IPS-20b (cell line): ENCODE results near the gene RECK.
A peak's percentile ranks its signal among the peaks of the same experiment; 100 is the strongest.
"Not testable (repeated sequence)": the region's sequence is repeated elsewhere in the genome, so short reads cannot be mapped to it uniquely, and the experiment has no call there.

Experiments
- H3K27ac ChIP-seq: one replicate; pipeline ENCODE4 v1.5.1; 2013; ENCODE audit warnings: low read length
- H3K27me3 ChIP-seq: 2 replicates; pipeline ENCODE4 v1.6.1; 2013; ENCODE audit warnings: mild to moderate bottlenecking, low read length, inconsistent platforms; ENCODE audit not compliant: insufficient read depth
- H3K36me3 ChIP-seq: 2 replicates; pipeline ENCODE4 v1.6.1; 2013; ENCODE audit warnings: low read depth, mild to moderate bottlenecking, inconsistent platforms, low read length, moderate library complexity; ENCODE audit not compliant: insufficient read depth
- H3K4me1 ChIP-seq: 2 replicates; pipeline ENCODE4 v1.6.1; 2013; ENCODE audit warnings: mild to moderate bottlenecking, control low read depth, inconsistent platforms, low read length, moderate library complexity; ENCODE audit not compliant: insufficient read depth
- H3K4me3 ChIP-seq: 2 replicates; pipeline ENCODE4 v1.5.1; 2013; ENCODE audit warnings: mild to moderate bottlenecking, low read length, inconsistent platforms
- H3K9ac ChIP-seq: 2 replicates; pipeline ENCODE4 v1.6.1; 2013; ENCODE audit warnings: low read depth, mild to moderate bottlenecking, inconsistent platforms, low read length, moderate library complexity
- H3K9me3 ChIP-seq: 2 replicates; pipeline ENCODE4 v1.6.1; 2013; ENCODE audit warnings: mild to moderate bottlenecking, low read depth, low read length, inconsistent platforms; ENCODE audit not compliant: insufficient read depth

Gene RECK

GRCh38 chr9:36121971-36122370, 85.3 kb downstream of the RECK start:
- H3K4me1 ChIP-seq: no peaks in the 10 kb centered on the region
- H3K4me3 ChIP-seq: no peak overlapping the region
- no peak overlapping the region for H3K27ac ChIP-seq
- peaks cover 11% of the 10 kb centered on the region for H3K36me3 ChIP-seq
- no peak overlapping the region for H3K9ac ChIP-seq
- no peaks in the 10 kb centered on the region for H3K27me3 ChIP-seq
- H3K9me3 ChIP-seq: no peaks in the 10 kb centered on the region

- no peak overlapping the region for H3K27ac ChIP-seq
- H3K9ac ChIP-seq: no peak overlapping the region
- H3K4me1 ChIP-seq: no peaks in the 10 kb centered on the region
- no peak overlapping the region for H3K4me3 ChIP-seq
- H3K36me3 ChIP-seq: peaks cover 11% of the 10 kb centered on the region
- peaks cover 4% of the 10 kb centered on the region; the same call in 1 of the 2 replicates for H3K27me3 ChIP-seq
- no peaks in the 10 kb centered on the region for H3K9me3 ChIP-seq
Measured at GRCh38 chr9:36123515-36123914, 86.8 kb downstream of the RECK start.

- Histone ChIP-seq H3K4me3 (no peak overlapping the region), H3K27ac (no peak overlapping the region), H3K9ac (no peak overlapping the region), H3K9me3 (no peaks in the 10 kb centered on the region), H3K36me3 (peaks cover 11% of the 10 kb centered on the region), H3K27me3 (peaks cover 4% of the 10 kb centered on the region; the same call in 1 of the 2 replicates), H3K4me1 (no peaks in the 10 kb centered on the region)
Measured at GRCh38 chr9:36125062-36125855, 88.5 kb downstream of the RECK start.

GRCh38 chr9:36126016-36126730, 89.5 kb downstream of the RECK start:
- H3K27ac ChIP-seq: no peak overlapping the region
- H3K27me3 ChIP-seq: peaks cover 4% of the 10 kb centered on the region; the same call in 1 of the 2 replicates
- no peaks in the 10 kb centered on the region for H3K4me1 ChIP-seq
- H3K9me3 ChIP-seq: no peaks in the 10 kb centered on the region
- H3K4me3 ChIP-seq: no peak overlapping the region
- peaks cover 11% of the 10 kb centered on the region for H3K36me3 ChIP-seq
- H3K9ac ChIP-seq: no peak overlapping the region

- Histone ChIP-seq H3K27ac (no peak overlapping the region), H3K9ac (no peak overlapping the region)
Measured at GRCh38 chr9:36127652-36128244, 91.0 kb downstream of the RECK start.

GRCh38 chr9:36128349-36128748, 91.6 kb downstream of the RECK start:
- H3K27ac ChIP-seq: no peak overlapping the region
- no peaks in the 10 kb centered on the region for H3K9me3 ChIP-seq
- H3K36me3 ChIP-seq: no peaks in the 10 kb centered on the region
- H3K27me3 ChIP-seq: peaks cover 13% of the 10 kb centered on the region
- no peak overlapping the region for H3K4me3 ChIP-seq
- no peak overlapping the region for H3K9ac ChIP-seq
- H3K4me1 ChIP-seq: peaks cover 2% of the 10 kb centered on the region; the same call in 1 of the 2 replicates

More at GRCh38 chr9:36127652-36128244, 91.0 kb downstream of the RECK start:
- no peak overlapping the region for H3K4me3 ChIP-seq
- 0 out of 2 replicates have a peak, but pooled peaks cover 2% of the 10 kb centered on the region for H3K4me1 ChIP-seq
- peaks cover 4% of the 10 kb centered on the region for H3K36me3 ChIP-seq
- H3K27me3 ChIP-seq: peaks cover 7% of the 10 kb centered on the region
- H3K9me3 ChIP-seq: no peaks in the 10 kb centered on the region

GRCh38 chr9:36129139-36129538, 92.4 kb downstream of the RECK start:
- Histone ChIP-seq H3K27me3 (peaks cover 21% of the 10 kb centered on the region), H3K4me1 (peaks cover 2% of the 10 kb centered on the region; the same call in 1 of the 2 replicates), H3K36me3 (no peaks in the 10 kb centered on the region), H3K4me3 (no peak overlapping the region), H3K27ac (no peak overlapping the region), H3K9me3 (no peaks in the 10 kb centered on the region), H3K9ac (no peak overlapping the region)

- H3K27ac ChIP-seq, H3K9me3 ChIP-seq, H3K36me3 ChIP-seq, H3K4me1 ChIP-seq, H3K4me3 ChIP-seq, H3K9ac ChIP-seq: not testable (repeated sequence)
- peaks cover 46% of the 10 kb centered on the region for H3K27me3 ChIP-seq
Measured at GRCh38 chr9:36131666-36132065, 95.0 kb downstream of the RECK start.

- H3K4me3 ChIP-seq: no peak overlapping the region
- H3K9me3 ChIP-seq: no peaks in the 10 kb centered on the region
- peaks cover 50% of the 10 kb centered on the region for H3K27me3 ChIP-seq
- H3K36me3 ChIP-seq: no peaks in the 10 kb centered on the region
- no peak overlapping the region for H3K9ac ChIP-seq
- H3K27ac ChIP-seq: no peak overlapping the region
- peaks cover 5% of the 10 kb centered on the region; the same call in 1 of the 2 replicates for H3K4me1 ChIP-seq
Measured at GRCh38 chr9:36132086-36132485, 95.4 kb downstream of the RECK start.

- H3K36me3 ChIP-seq: no peaks in the 10 kb centered on the region
- peaks cover 74% of the 10 kb centered on the region for H3K27me3 ChIP-seq
- H3K9ac ChIP-seq: no peak overlapping the region
- no peak overlapping the region for H3K27ac ChIP-seq
- H3K4me1 ChIP-seq: peaks cover 12% of the 10 kb centered on the region
- H3K9me3 ChIP-seq: no peaks in the 10 kb centered on the region
- H3K4me3 ChIP-seq: peak overlapping the region; percentile 14; the same call in 1 of the 2 replicates
Measured at GRCh38 chr9:36134761-36135505, 98.2 kb downstream of the RECK start.

GRCh38 chr9:36135741-36136271, 99.1 kb downstream of the RECK start:
- Histone ChIP-seq H3K27ac (no peak overlapping the region), H3K4me3 (peak overlapping the region; percentile 68), H3K9me3 (no peaks in the 10 kb centered on the region), H3K27me3 (peaks cover 83% of the 10 kb centered on the region), H3K9ac (no peak overlapping the region), H3K36me3 (no peaks in the 10 kb centered on the region), H3K4me1 (peaks cover 12% of the 10 kb centered on the region)
